SU-DHL-6 (cell line): ENCODE results near the gene GRIN2B.

Source experiments
- EZH2phosphoT487 ChIP-seq: fragments of 200-600 bp; sonication (generic), shearing (Covaris generic); conservative IDR thresholded peaks from 2 replicates; pipeline ENCODE4 v1.6.1; 2018; ENCODE audit warnings: mild to moderate bottlenecking, antibody characterized with exemption, low read length, moderate library complexity, mixed read lengths
- TF ChIP-seq, protein P1 (sequence below): fragments of 200-600 bp; sonication (generic); IDR thresholded peaks from one replicate; pipeline ENCODE4 v1.5.1; 2017; ENCODE audit warnings: antibody characterized with exemption, mild to moderate bottlenecking, low read length, moderate library complexity; ENCODE audit not compliant: insufficient read depth, poor library complexity, severe bottlenecking

GRCh38 chr12:13935169-13935568 is 46.2 kb downstream of the GRIN2B start:
- TF ChIP-seq, protein P1, sequence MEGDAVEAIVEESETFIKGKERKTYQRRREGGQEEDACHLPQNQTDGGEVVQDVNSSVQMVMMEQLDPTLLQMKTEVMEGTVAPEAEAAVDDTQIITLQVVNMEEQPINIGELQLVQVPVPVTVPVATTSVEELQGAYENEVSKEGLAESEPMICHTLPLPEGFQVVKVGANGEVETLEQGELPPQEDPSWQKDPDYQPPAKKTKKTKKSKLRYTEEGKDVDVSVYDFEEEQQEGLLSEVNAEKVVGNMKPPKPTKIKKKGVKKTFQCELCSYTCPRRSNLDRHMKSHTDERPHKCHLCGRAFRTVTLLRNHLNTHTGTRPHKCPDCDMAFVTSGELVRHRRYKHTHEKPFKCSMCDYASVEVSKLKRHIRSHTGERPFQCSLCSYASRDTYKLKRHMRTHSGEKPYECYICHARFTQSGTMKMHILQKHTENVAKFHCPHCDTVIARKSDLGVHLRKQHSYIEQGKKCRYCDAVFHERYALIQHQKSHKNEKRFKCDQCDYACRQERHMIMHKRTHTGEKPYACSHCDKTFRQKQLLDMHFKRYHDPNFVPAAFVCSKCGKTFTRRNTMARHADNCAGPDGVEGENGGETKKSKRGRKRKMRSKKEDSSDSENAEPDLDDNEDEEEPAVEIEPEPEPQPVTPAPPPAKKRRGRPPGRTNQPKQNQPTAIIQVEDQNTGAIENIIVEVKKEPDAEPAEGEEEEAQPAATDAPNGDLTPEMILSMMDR = no peak
- TF ChIP-seq EZH2phosphoT487 = no peak
